GM18907 (cell line): ENCODE data around the gene TMEM271.

Experiments used
- ATAC-seq: cut with Tn5 transposase; IDR thresholded peaks from one replicate; pipeline ENCODE4 v1.9.1; 2021; ENCODE audit warnings: mild to moderate bottlenecking, moderate library complexity; ENCODE audit not compliant: unreplicated experiment

Gene TMEM271

GRCh38 chr4:535181-535923 is 40.7 kb downstream of the TMEM271 start:
- ATAC-seq = no peak

- ATAC-seq = no peak
These were observed 41.4 kb downstream of the TMEM271 start for GRCh38 chr4:534576-535151.

GRCh38 chr4:534101-534575 is 42.0 kb downstream of the TMEM271 start:
- no peak for ATAC-seq

GRCh38 chr4:533318-534100 is 42.6 kb downstream of the TMEM271 start:
- ATAC-seq = no peak

GRCh38 chr4:532588-533317 is 43.3 kb downstream of the TMEM271 start:
- no peak for ATAC-seq

- ATAC-seq = no peak
These were observed 44.2 kb downstream of the TMEM271 start for GRCh38 chr4:531721-532565.

- ATAC-seq = no peak
These were observed 45.0 kb downstream of the TMEM271 start for GRCh38 chr4:531076-531475.

- ATAC-seq = no peak
These were observed 45.9 kb downstream of the TMEM271 start for GRCh38 chr4:530017-530781.

- ATAC-seq = no peak
These were observed 46.5 kb downstream of the TMEM271 start for GRCh38 chr4:529563-529962.

GRCh38 chr4:528835-529234 is 47.3 kb downstream of the TMEM271 start:
- no peak for ATAC-seq

- ATAC-seq = no peak
These were observed 47.8 kb downstream of the TMEM271 start for GRCh38 chr4:528296-528695.

- no peak for ATAC-seq
These were observed 49.1 kb downstream of the TMEM271 start for GRCh38 chr4:526971-527460.

- no peak for ATAC-seq
These were observed 49.7 kb downstream of the TMEM271 start for GRCh38 chr4:526189-526909.

GRCh38 chr4:525660-526059 is 50.4 kb downstream of the TMEM271 start:
- ATAC-seq = no peak

GRCh38 chr4:524196-524595 is 51.9 kb downstream of the TMEM271 start:
- ATAC-seq = no peak
